Measurements from ENCODE around the gene P2RX3. TPM values are rescaled to one million over a fixed set of nuclear protein-coding genes. Genes with fewer than 3 reads are reported as not detected.
"Not testable (repeated sequence)": the region's sequence is repeated elsewhere in the genome, so short reads cannot be mapped to it uniquely, and the experiment has no call there.

P2RX3 gene
- total and polyA plus RNA-seq, 2 donors, result 0.02 to 0.76 TPM

DNA sequence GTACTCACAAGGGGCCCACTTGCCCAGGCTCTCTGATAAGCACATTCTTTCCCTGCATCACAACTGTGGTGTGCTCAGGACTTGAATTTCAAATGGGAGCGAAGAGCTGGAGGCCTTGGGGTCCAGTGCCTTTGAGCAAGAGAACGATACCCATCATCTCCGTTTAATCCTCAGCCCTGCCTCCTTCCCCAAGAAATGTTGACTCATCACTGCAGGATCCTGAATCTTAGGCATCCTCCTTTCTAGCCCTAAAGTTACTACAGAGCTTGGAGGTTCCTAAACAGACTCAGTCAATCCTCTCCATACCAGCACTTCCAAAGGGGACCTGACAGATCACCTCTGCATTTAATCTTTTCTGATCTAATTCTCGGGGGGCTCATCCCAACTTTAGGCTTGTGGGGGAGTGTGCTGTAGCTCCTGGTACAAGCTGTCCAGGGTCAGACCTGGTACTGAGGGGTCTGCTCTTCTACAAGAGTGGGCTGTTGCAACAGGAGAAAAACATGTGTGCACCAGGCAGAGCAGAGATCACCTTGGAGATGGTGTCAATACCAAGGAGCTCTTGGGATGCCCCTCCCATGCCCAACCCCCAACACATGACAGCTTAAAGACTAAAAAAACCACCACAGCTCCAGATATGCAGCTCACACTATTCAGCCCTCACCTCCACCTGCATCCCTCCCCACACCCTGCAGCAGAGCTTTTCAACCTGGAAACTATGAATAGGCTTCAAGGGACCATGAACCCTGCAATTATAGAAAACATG is 56.2 kb downstream of the P2RX3 start:
- Histone ChIP-seq H3K36me3 (ENCODE audit: control insufficient read depth in 2 of 2, insufficient read depth in 2 of 2, low read length in 1 of 2) (no peaks in the 10 kb centered on the region), H3K27ac (ENCODE audit: low read depth in 1 of 2, low read length in 1 of 2) (no peak overlapping the region), H3K4me1 (ENCODE audit: control insufficient read depth in 2 of 2, insufficient read depth in 2 of 2, low read length in 2 of 2) (no peaks in the 10 kb centered on the region), H3K27me3 (ENCODE audit: control insufficient read depth in 2 of 2, insufficient read depth in 1 of 2, low read length in 1 of 2) (no peaks in the 10 kb centered on the region), H3K9me3 (ENCODE audit: control insufficient read depth in 2 of 2, insufficient read depth in 1 of 2, low read length in 1 of 2) (no peaks in the 10 kb centered on the region), H3K4me3 (ENCODE audit: low read length in 2 of 2) (no peak overlapping the region)
- DNase-seq (ENCODE audit: low read depth in 6 of 9, low spot score in 9 of 9), result no peak
- WGBS, result 94% methylated on average over 4 of the region's 4 CpGs

DNA sequence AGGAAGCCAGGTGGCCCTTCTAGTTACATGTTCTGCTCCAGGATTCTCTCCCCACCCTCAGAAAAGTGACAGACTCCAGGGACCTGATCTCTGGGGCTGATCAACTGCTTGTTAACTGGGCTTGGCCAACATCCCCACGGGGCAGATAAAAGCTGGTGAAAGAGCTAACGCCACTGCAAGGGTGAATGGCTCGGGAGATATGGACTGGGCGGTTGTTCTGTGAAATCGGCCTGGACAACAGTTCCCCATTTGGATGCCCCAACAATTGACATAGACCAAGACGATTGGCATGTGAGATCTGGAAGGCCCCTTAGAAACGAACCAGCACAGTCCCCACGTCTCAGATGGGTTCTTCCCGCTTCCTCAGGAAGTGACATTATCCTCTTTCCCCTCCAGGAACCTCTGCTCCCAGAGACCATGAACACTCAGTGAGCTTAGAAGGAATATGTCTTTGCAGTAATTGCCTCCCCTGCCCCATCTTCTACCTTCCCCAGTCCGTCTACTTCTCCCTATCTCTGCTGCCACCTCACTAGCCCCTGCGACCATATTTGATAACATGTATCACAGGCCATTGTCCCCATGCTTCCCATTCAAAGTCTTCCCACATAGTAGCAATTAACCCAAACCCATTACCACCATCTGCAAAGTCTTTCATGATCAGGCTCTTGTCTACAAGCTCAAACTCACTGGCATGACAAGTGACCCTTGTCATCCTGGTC is 57.9 kb downstream of the P2RX3 start:
- H3K4me1 ChIP-seq (ENCODE audit: control insufficient read depth in 2 of 2, insufficient read depth in 2 of 2, low read length in 2 of 2), result no peaks in the 10 kb centered on the region
- no peaks in the 10 kb centered on the region for H3K36me3 ChIP-seq (ENCODE audit: control insufficient read depth in 2 of 2, insufficient read depth in 2 of 2, low read length in 1 of 2)
- H3K9me3 ChIP-seq (ENCODE audit: control insufficient read depth in 2 of 2, insufficient read depth in 1 of 2, low read length in 1 of 2), result no peaks in the 10 kb centered on the region
- WGBS, result 94% methylated on average over 11 of the region's 11 CpGs
- H3K27me3 ChIP-seq (ENCODE audit: control insufficient read depth in 2 of 2, insufficient read depth in 1 of 2, low read length in 1 of 2), result no peaks in the 10 kb centered on the region
- no peak for DNase-seq (ENCODE audit: low read depth in 6 of 9, low spot score in 9 of 9)
- no peak overlapping the region for H3K27ac ChIP-seq (ENCODE audit: low read depth in 1 of 2, low read length in 1 of 2)
- no peak overlapping the region for H3K4me3 ChIP-seq (ENCODE audit: low read length in 2 of 2)

DNA sequence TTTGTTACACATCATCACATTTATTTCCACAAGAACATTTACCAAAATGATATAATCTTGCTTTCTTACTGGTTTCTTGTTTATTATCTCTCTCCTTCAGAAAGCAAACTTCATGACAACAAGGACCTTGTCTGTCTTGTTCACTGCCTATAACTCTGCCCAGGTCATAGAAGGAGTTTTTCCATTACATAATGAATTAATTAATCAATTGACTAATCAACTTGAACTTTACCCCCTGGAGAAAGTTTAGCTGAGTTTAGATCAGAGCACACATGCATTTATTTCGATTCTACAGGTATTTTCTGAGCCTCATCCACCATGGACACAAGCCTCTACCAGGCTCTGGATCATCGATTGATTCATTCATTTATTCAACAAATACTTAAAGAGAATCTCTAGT is 58.6 kb downstream of the P2RX3 start:
- no peak for DNase-seq (ENCODE audit: low read depth in 6 of 9, low spot score in 9 of 9)
- no peaks in the 10 kb centered on the region for H3K27me3 ChIP-seq (ENCODE audit: control insufficient read depth in 2 of 2, insufficient read depth in 1 of 2, low read length in 1 of 2)
- 89% methylated on average over 2 of the region's 2 CpGs for WGBS
- no peaks in the 10 kb centered on the region for H3K4me1 ChIP-seq (ENCODE audit: control insufficient read depth in 2 of 2, insufficient read depth in 2 of 2, low read length in 2 of 2)
- no peak overlapping the region for H3K27ac ChIP-seq (ENCODE audit: low read depth in 1 of 2, low read length in 1 of 2)
- no peaks in the 10 kb centered on the region for H3K9me3 ChIP-seq (ENCODE audit: control insufficient read depth in 2 of 2, insufficient read depth in 1 of 2, low read length in 1 of 2)
- no peaks in the 10 kb centered on the region for H3K36me3 ChIP-seq (ENCODE audit: control insufficient read depth in 2 of 2, insufficient read depth in 2 of 2, low read length in 1 of 2)
- no peak overlapping the region for H3K4me3 ChIP-seq (ENCODE audit: low read length in 2 of 2)

DNA sequence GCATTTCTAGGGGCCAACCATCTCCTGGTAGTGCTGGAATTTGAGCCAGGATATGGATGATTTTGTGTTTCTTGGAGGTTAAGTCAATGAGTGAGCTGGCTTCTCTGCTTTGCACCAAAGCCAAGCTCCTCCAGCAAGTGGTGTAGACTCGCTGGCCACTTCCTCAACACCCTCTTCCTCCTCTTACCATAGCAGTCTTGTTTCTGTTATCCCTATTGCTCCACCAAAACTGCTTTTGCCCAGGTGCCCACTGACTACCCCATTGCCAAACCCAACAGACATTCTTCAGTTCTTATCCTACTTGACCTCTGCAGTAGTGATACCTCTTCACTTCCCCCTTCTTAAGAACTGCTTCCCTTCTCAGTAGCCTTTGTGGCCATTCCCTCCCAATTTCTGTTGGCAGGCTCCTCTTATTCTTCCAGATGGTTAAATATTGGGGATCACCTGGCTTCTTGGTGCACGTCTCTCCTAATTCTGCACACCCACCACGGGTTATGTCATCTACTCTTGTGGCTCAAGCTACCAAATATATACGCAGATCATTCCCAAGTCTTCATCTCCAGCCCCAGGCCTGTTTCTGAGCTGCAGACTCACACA is 59.3 kb downstream of the P2RX3 start:
- H3K27me3 ChIP-seq (ENCODE audit: control insufficient read depth in 2 of 2, insufficient read depth in 1 of 2, low read length in 1 of 2), result no peaks in the 10 kb centered on the region
- no peak for DNase-seq (ENCODE audit: low read depth in 6 of 9, low spot score in 9 of 9)
- H3K36me3 ChIP-seq (ENCODE audit: control insufficient read depth in 2 of 2, insufficient read depth in 2 of 2, low read length in 1 of 2), result no peaks in the 10 kb centered on the region
- no peaks in the 10 kb centered on the region for H3K4me1 ChIP-seq (ENCODE audit: control insufficient read depth in 2 of 2, insufficient read depth in 2 of 2, low read length in 2 of 2)
- no peaks in the 10 kb centered on the region for H3K9me3 ChIP-seq (ENCODE audit: control insufficient read depth in 2 of 2, insufficient read depth in 1 of 2, low read length in 1 of 2)
- H3K27ac ChIP-seq (ENCODE audit: low read depth in 1 of 2, low read length in 1 of 2), result no peak overlapping the region
- 92% methylated on average over 4 of the region's 4 CpGs for WGBS
- no peak overlapping the region for H3K4me3 ChIP-seq (ENCODE audit: low read length in 2 of 2)

DNA sequence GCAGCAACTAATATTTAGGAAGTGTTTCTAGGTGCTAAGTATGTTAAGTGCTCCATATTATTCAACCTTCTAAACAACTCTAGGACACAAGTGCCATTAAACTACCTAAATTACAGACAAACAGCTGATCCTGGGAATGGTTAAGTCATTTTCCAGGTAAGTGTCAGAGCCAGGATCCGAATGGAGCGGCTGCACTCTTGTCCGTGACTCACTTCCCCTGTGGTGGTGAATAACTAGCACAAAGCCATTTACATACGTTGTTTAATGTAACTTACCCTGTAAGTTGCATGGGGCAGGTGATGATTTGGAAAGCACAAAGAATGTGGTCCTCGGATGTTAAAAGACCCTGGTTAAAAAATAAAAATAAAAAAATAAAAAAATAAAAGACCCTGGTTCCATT is 61.1 kb downstream of the P2RX3 start:
- Histone ChIP-seq H3K4me3 (ENCODE audit: low read length in 2 of 2) (no peak overlapping the region), H3K4me1 (ENCODE audit: control insufficient read depth in 2 of 2, insufficient read depth in 2 of 2, low read length in 2 of 2) (no peaks in the 10 kb centered on the region), H3K36me3 (ENCODE audit: control insufficient read depth in 2 of 2, insufficient read depth in 2 of 2, low read length in 1 of 2) (no peaks in the 10 kb centered on the region), H3K9me3 (ENCODE audit: control insufficient read depth in 2 of 2, insufficient read depth in 1 of 2, low read length in 1 of 2) (no peaks in the 10 kb centered on the region), H3K27me3 (ENCODE audit: control insufficient read depth in 2 of 2, insufficient read depth in 1 of 2, low read length in 1 of 2) (no peaks in the 10 kb centered on the region), H3K27ac (ENCODE audit: low read depth in 1 of 2, low read length in 1 of 2) (no peak overlapping the region)
- no peak for DNase-seq (ENCODE audit: low read depth in 6 of 9, low spot score in 9 of 9)
- WGBS, result 98% methylated on average over 5 of the region's 5 CpGs

DNA sequence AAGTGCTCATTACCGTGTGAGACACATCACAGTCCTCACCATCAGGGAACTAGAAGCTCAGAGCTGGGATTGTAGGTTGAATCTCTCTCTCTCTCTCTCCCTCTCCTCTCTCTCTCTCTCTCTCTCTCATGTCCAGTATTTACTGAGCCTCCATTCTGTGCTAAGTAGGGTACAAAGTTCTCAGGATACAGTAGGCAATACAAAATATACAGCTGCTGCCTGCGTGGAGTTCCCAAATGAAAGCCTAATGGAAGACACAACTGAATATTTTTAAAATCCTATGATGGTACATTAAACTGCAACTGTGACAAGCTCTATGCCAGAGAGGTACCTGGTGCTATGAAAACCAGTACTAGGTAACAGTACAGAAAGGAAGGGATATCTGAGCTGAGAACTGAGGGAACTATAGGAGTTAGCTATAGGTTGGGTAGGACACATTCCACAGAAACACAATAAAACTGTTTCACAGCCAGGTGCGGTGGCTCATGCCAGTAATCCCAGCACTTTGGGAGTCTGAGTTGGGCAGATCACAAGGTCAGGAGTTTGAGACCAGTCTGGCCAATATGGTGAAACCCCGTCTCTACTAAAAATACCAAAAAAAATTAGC is 61.9 kb downstream of the P2RX3 start:
- peaks cover 0 to under 1% of the 10 kb centered on the region in 2 donors for H3K36me3 ChIP-seq (ENCODE audit: control insufficient read depth in 2 of 2, insufficient read depth in 2 of 2, low read length in 1 of 2)
- no peak overlapping the region for H3K4me3 ChIP-seq (ENCODE audit: low read length in 2 of 2)
- H3K27ac ChIP-seq (ENCODE audit: low read depth in 1 of 2, low read length in 1 of 2), result no peak overlapping the region
- 97% methylated on average over 4 of the region's 4 CpGs for WGBS
- H3K9me3 ChIP-seq (ENCODE audit: control insufficient read depth in 2 of 2, insufficient read depth in 1 of 2, low read length in 1 of 2), result no peaks in the 10 kb centered on the region
- no peak for DNase-seq (ENCODE audit: low read depth in 6 of 9, low spot score in 9 of 9)
- H3K27me3 ChIP-seq (ENCODE audit: control insufficient read depth in 2 of 2, insufficient read depth in 1 of 2, low read length in 1 of 2), result no peaks in the 10 kb centered on the region
- H3K4me1 ChIP-seq (ENCODE audit: control insufficient read depth in 2 of 2, insufficient read depth in 2 of 2, low read length in 2 of 2), result no peaks in the 10 kb centered on the region

DNA sequence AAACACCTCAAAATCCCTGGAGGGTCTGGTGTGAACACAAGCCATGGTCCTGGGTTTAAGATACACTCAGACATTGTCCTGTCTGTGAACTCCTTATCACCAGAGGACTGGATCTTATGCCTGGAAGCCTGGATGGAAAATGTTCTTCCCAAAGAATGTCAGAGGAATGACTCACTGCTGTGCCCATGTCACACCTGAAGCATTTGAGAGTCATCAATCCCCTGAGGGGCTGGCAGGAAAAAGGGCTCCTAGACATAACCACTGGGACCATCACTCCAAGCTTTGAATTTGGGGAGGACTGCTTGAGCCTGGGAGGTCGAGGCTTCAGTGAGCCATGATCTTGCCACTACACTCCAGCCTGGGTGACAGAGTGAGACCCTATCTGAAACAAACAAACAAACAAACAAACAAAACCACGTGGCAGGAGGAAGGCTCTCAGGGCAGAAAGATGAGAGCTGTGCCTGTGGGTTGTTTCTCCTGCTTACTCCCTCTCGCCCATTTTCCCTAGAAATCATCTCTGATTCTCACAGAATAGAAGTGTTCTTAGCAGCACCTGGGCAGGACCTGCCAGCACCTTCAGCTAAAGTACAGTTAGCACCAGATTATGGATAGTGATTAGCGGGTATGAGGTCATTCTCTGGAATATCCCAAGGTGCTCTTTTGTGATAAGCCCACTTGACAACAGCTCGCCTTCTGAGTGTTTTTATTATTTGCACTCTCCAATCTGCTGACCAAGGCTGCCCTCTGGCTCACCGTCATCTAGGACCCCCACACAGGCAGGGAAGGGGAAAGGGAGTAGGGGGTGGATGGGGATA is 64.2 kb downstream of the P2RX3 start:
- 88% methylated on average over 6 of the region's 6 CpGs for WGBS
- Histone ChIP-seq H3K36me3 (ENCODE audit: control insufficient read depth in 2 of 2, insufficient read depth in 2 of 2, low read length in 1 of 2) (peaks cover 14 to 20% of the 10 kb centered on the region in 2 donors), H3K27ac (ENCODE audit: low read depth in 1 of 2, low read length in 1 of 2) (no peak overlapping the region), H3K27me3 (ENCODE audit: control insufficient read depth in 2 of 2, insufficient read depth in 1 of 2, low read length in 1 of 2) (no peaks in the 10 kb centered on the region), H3K9me3 (ENCODE audit: control insufficient read depth in 2 of 2, insufficient read depth in 1 of 2, low read length in 1 of 2) (no peaks in the 10 kb centered on the region), H3K4me3 (ENCODE audit: low read length in 2 of 2) (no peak overlapping the region), H3K4me1 (ENCODE audit: control insufficient read depth in 2 of 2, insufficient read depth in 2 of 2, low read length in 2 of 2) (no peaks in the 10 kb centered on the region)
- no peak for DNase-seq (ENCODE audit: low read depth in 6 of 9, low spot score in 9 of 9)

DNA sequence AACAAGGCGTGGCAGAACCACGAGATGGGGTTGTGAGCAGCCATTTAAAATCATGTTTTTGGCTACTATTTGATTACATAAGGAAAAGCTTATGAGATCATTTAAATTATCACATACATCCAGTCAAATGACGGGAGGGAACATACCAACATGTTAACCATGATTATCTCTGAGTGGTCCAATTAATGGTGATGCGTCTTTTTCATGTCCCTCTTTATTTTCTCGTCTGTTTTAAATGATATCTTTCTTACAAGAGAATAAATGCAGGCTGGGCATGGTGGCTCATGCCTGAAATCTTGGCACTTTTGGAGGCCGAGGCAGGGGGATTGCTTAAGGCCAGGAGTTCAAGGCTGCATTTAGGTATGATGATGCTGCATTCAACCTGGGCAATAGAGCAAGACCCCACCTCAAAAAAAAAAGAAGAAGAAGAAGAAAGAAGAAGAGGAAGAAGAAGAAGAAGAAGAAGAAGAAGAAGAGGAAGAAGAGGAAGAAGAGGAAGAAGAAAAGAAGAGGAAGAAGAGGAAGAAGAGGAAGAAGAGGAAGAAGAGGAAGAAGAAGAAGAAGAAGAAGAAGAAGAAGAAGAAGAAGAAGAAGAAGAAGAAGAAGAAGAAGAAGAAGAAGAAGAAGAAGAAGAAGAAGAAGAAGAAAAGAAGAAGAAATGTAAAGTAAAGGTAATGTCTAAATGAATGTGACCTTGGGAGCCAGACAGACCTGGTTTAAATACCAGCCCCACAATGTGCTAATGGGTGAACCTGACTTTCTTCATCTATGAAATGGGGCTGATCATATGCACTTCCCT is 65.0 kb downstream of the P2RX3 start:
- not testable (repeated sequence) for H3K9me3 ChIP-seq (ENCODE audit: control insufficient read depth in 2 of 2, insufficient read depth in 1 of 2, low read length in 1 of 2); H3K4me1 ChIP-seq (ENCODE audit: control insufficient read depth in 2 of 2, insufficient read depth in 2 of 2, low read length in 2 of 2); H3K27me3 ChIP-seq (ENCODE audit: control insufficient read depth in 2 of 2, insufficient read depth in 1 of 2, low read length in 1 of 2); H3K4me3 ChIP-seq (ENCODE audit: low read length in 2 of 2); H3K27ac ChIP-seq (ENCODE audit: low read depth in 1 of 2, low read length in 1 of 2); DNase-seq (ENCODE audit: low read depth in 6 of 9, low spot score in 9 of 9)
- 96% methylated on average over 6 of the region's 6 CpGs for WGBS
- peaks cover 22 to 28% of the 10 kb centered on the region in 2 donors for H3K36me3 ChIP-seq (ENCODE audit: control insufficient read depth in 2 of 2, insufficient read depth in 2 of 2, low read length in 1 of 2)
